Kidney capillary endothelial cell (primary cell): Measurements from ENCODE around the gene SLC38A11.
"Not testable (repeated sequence)": the region's sequence is repeated elsewhere in the genome, so short reads cannot be mapped to it uniquely, and the experiment has no call there.

Experiments
- DNase-seq: peaks from one replicate; pipeline ENCODE4 v3.0.0-alpha.2; 2018; ENCODE audit warnings: low spot score

Gene SLC38A11, protein sequence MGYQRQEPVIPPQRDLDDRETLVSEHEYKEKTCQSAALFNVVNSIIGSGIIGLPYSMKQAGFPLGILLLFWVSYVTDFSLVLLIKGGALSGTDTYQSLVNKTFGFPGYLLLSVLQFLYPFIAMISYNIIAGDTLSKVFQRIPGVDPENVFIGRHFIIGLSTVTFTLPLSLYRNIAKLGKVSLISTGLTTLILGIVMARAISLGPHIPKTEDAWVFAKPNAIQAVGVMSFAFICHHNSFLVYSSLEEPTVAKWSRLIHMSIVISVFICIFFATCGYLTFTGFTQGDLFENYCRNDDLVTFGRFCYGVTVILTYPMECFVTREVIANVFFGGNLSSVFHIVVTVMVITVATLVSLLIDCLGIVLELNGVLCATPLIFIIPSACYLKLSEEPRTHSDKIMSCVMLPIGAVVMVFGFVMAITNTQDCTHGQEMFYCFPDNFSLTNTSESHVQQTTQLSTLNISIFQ

DNA sequence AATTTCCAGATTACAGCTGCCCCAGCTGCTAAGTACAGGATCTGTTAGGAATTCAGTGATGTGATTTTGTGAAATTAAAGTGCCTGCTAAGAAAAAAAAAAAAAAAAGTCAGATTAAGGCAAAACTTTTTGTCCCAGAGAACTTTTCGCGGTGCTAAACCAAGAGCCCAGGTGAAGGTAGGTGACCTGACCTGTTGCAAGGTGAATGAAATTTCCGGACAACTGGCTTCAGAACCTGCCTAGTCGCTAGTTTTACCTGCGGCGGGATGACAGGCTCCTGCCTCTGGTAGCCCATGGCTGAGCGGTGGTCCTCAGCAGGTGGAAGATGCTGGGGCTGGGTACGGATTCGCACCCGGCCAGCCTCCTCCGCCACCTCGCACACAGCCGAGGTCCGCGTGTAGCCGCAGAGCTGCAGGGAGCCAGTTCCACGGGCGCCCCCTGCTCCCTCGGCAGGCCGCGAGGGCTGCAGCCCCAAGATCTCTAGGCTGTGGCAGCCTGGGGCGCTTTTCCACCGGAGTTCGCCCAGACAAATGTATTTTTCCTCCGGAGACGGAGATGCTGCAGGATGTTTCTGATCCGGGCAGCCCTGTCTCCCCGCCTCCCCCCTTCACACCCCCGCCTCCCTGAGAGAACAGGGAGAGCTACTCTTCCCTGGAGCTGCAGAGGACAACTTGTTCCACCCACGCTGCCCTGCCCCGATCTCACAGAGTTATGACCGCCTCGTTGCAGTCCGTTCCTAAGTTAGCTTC is at the start of gene SLC38A11:
TSS of gene SLC38A11 (minus strand) at position 572 of the 748 bp plus-strand sequence. CDS start at position 294, 278 bp downstream.
- DNase-seq: no peak

DNA sequence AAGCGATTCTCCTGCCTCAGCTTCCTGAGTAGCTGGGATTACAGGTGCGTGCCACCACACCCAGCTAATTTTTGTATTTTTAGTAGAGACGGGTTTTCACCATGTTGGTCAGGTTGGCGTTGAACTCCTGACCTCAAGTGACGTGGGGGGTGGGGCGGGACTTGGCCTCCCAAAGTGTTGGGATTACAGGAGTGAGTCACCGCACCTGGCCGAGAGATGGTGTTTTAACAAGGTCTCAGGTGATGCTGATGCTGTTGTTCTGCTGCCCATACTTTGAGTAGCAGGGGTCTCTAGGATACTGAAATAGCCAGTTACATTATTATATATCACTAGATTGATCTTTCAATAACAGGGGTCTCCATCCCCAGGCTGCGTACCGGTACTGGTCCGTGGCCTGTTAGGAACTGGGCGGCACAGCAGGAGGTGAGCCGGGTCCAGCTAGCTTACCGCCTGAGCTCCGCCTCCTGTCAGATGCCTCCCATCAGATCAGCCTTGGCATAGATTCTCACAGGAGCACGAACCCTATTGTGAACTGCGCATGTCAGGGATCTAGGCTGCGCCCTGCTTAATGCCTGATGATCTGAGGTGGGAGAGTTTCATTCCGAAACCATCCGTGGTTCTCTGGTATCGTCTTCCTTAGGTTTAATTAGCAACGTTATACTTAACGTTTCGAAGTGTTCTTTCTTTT is 48.3 kb upstream of the SLC38A11 start:
- DNase-seq: no peak

DNA sequence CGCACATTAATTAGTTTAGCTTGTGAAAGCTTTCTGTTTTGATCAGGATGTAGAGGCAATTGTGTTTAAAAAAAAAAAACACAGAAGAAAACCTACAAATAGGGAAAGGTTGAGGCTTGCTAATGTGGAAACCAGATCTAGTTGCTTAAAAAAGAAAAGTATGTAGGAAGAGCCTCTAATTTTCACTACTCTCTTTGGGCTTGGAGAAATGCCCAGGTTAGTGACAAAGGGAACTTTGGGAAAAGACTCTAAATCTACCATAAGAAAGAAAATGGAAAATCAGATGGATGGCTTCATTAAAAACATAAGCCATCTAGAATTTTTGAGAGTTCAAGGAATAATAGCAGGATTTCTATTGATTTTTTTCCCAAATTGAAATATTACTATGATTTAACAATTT is 47.3 kb upstream of the SLC38A11 start:
- no peak for DNase-seq

DNA sequence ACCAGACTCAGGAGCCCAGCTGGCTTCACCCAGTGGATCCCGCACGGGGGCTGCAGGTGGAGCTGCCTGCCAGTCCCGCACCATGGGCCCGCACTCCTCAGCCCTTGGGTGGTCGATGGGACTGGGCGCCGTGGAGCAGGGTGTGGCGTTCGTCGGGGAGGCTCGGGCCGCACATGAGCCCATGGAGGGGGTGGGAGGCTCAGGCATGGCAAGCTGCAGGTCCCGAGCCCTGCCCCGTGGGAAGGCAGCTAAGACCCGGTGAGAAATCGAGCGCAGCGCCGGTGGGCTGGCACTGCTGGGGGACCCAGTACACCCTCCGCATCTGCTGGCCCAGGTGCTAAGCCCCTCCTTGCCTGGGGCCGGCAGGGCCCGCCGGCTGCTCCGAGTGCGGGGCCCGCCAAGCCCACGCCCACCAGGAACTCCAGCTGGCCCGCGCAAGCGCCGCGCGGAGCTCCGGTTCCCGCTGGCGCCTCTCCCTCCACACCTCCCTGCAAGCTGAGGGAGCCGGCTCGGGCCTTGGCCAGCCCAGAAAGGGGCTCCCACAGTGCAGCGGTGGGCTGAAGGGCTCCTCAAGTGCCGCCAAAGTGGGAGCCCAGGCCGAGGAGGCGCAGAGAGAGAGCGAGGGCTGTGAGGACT is 39.5 kb upstream of the SLC38A11 start:
- not testable (repeated sequence) for DNase-seq

DNA sequence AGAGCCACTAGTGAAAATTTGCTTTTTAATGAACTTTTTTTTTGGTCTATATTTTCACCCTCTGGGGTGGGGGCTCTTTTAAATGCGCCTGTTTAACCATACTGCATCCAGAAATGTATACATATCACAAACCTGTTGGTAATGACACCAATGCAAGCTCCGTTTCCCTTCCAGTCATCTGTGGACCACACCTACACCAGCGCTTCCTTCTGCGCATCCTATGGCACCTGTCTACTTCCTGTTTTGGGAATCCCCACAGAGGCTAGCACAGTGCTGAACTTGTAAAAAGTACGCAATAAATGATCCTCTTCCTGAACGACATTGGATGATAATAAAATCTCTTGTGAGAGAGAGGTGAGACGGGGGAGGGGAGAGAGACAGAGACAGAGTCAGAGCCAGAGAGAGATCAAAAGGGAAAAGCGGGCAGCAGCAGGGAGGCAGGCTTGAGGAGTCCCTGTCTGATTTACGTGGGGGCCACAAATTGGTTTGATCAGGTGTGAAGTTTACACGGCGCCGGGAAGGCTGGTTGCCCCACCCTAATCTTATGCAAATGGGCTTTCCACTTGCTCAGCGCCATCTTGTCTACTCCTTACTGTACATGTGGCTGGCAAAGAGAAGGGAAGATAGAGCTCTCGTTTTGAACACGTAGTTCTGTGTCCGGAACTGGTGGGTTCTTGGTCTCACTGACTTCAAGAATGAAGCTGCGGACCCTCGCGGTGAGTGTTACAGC is 38.1 kb upstream of the SLC38A11 start:
- no peak for DNase-seq

DNA sequence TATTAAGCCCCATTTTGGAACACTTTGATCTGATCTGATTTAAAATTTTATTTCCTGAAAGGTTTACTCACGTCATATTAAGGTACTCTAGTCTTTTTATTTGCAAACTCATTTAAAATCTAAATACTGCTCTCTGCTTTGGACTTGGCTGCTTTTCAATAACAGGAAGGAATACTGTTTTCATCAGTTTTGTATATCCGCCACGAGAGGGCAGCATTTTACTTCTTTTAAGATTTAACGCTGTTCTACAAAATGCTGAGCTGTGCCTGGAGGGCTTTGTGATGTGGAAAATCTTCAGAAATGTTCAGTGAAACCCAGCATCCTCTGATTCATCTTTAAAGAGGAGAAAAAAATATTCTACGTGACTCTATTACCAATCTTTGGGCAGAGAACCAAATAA is 37.5 kb upstream of the SLC38A11 start:
- DNase-seq: peak; percentile 79

DNA sequence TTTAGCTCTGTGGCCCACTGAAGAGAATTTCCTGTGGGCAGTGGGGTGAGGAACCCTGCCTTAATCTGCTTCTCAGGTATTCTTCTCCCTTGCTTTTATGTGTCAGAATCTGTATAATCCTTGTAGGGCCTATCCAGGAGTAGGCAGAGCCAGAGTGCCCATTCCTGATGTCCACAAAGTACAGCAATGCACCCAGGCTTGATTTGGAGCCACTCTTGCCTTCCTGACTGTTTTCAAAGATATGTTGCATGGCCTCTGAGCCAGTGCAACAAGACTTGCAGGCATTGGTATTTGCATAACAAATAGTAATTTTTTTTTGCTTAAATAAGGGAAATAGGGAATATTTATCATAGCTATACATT is 36.7 kb upstream of the SLC38A11 start:
- not testable (repeated sequence) for DNase-seq

DNA sequence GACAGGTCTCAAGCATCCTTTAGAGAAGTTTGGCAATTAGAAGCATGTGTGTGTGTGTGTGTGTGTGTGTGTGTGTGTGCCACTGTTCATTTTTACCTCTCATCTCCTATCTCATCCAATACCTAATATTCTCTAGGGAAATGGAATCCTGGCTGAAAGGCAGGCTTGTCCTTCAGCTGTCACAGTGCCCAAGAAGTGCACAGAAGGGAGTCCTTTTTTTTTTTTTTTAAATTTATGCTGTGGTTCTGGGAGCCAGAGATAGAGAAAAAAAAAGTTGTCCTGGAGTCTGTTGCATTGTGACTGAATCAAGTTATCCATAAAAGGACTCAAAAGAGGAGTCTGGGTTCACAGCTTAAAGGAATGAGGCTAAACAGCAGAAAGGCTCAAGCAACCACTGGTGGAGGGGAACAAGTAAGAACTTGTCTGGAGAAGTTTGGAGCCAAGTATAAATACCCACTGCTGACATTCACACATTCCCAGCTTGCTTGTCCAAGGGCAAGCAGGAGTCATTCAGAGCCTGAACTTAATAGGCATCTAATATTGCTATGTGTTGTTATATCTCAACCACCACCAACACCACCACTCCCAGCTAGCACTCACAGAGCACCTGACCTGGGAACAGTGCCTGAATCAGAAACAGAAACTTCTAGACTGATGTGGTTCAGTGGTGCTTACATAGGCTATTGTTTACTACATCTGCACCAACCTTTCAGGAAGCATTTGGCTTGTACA is 36.2 kb upstream of the SLC38A11 start:
- DNase-seq: not testable (repeated sequence)

DNA sequence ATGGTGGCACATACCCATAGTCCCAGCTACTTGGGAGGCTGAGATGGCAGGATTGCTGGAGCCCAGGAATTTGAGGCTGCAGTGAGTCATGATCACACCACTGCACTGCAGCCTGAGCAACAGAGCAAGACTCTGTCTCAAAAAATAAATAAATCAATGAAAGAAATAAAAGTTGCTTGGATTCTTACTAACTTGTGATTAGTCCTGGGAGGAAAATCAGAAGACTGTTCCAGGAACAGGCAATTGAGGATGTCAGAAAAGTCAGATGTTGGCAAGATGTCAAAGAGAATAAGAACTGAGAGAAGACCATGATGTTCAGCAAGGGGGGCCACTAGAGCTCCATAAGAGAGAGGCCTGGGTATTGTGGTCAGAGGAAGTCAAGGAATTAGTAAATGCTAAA is 35.6 kb upstream of the SLC38A11 start:
- not testable (repeated sequence) for DNase-seq

DNA sequence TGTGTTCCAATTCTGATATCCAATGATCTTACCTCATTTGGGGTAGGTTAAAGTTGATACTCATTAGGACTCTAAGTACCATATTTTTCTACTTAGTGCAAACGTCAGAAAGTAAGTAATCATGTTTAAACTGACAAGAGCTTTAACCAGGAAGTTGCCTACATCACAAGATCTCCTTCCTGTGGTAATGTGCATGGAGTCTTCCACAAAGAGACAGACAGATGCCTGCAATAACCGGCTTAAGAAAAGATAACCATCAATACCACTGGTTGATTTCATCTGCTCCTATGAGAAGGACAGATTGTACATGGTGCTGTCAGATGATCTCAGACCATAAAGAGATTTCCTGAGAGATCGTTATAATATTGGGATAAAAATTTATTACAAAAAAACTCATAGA is 33.5 kb upstream of the SLC38A11 start:
- DNase-seq: not testable (repeated sequence)

DNA sequence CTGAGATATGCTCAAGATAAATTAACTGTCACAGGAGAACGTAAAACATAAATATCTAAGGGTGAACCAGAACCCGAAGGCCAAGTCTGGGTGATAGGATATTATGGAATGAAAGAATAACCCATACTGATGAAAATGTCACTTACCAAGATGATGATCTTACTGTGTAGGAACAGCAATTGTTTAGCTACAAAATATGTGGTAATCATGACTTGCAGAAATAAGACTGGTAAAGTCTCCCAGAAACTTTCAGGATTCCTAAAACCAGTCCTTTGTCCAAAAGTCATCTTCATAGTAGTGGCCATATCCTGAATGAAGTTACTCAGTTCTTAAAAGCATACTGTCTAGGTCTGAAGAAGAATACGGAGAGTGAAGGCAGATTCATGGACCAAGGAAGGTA is 30.7 kb upstream of the SLC38A11 start:
- not testable (repeated sequence) for DNase-seq

DNA sequence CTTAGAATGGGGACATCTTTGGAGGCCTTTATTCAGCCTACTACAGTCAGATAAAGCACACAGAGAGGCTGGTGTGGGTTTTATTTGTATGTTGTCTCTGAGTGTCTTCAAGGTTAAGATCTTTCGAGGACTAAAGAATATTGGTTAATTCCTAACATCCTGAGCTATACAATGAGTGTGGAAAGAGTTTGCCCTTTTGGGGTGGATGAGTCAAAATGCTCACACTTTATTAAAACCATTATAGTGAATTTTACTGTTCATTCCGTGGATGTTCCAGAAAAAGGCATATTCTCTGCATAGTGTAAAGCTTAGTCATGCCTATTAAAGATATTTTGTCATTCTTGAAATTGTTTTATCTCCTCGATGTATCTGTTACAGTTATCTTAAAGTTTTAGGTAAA is 29.1 kb upstream of the SLC38A11 start:
- no peak for DNase-seq

DNA sequence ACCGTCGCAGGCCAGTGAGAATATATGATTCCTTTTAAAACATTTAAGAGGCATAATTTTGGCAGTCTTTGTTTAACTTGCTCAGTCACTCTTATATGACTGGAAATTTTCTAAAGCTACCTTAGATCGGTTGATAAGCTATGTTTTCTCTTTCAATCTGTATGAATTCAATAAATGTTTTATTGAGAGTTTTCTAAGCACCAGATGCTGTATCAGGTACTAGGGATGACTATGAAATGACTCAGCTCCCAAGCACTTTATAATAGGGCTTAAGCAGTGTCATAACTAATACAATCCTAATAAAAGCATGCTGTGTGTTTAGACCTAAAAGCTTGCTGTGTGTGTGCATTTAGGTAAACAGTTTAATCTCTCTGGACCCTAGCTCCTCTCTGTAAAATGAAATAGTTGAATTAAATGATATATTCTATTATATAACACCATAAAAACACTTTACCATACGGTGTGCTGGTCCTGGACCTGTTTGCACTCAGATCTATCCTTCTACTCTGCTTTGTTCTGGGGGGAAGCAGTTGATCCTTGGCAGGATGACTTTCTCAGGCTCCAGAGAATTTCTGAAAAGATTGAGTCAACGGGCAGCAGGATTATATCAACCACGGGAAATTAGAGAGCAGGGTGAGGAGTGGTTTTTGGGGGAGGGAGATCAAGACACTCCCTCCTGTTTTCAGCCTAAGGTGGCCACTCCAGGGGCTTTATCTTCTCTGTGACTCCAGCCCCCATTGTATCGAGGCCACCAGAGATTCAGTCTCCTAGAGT is 26.1 kb upstream of the SLC38A11 start:
- peak; percentile 60 for DNase-seq

DNA sequence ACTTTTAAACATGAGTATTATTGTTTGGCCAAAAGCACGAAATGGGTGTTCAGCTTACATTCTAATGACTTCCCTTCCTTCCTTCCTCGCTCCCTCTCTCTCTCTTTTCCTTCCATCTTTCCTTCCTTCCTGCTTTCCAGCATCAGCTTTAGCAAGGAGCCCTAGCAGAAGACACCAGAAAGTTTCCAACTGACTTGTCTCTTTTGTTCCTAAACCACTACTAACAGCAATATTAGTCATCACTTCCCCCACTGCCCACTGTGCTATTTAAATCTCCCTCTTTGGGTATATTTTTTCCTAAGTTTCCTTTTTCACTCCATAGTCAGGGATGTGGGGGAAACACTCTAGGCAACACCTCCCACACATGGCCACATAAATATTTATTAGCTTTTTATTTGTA is 25.4 kb upstream of the SLC38A11 start:
- peak; percentile 33 for DNase-seq

DNA sequence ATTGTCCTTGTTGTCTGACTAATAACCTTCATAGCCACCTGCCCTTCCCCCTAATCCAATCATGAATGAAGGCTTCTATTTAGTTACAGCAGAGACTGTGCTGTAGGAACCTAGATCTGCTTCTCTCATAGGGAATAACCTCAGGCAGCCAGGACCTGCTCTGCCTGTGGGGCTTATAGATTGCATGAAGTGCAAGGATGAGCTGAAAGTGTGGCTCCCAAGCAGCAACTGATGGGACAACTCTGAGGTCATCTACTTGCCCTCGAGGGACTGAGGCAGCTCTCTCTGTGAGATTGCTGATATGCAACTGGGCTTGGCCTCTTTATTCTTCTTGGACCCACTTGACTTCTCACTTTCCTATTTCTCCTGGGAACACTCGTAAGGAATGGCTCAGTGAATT is 23.8 kb upstream of the SLC38A11 start:
- no peak for DNase-seq

DNA sequence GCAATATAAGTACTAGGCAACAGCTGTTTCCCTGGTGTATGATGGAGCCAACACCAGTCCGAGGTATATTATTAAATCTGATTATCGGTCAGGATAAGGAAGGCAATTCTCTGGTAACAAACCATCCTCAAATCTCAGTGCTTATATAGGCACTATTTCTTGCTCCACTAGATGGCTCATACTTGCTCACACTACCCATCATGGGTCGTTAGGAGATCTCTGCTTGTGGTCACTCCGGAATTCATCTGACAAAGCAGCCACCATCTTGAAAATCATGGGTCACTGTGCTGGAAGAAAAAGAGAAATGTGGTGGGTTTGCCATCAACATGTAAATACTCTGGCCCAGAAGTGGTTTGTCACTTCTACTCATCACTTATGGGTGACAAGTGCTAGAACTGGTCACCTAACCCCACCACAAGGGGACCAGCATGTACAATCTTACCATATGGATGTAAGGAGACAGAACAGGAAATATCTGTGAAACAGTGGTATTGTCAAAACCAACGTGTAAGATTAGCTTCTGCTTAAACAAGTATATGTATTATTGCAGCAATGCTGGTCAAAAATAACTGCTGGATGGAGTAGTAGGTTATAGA is 21.6 kb upstream of the SLC38A11 start:
- not testable (repeated sequence) for DNase-seq

DNA sequence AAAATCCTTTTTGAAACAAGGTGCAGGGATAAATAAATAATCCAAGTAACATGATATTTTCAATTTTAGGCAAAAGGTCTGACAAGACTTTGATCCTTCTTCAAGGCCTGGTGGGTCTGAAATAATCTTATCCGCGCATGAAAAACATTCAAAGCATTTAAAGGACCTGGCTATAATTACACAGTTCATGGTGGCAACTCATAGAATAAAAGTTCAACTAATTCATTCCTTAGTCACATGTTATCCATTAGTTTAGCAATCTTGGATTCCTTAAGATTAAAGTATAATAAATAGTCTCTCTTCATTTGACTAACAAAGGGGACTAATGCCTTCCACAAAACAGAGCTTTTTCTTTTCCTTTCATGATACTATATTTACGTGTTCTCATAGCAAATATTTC is 21.0 kb upstream of the SLC38A11 start:
- no peak for DNase-seq

DNA sequence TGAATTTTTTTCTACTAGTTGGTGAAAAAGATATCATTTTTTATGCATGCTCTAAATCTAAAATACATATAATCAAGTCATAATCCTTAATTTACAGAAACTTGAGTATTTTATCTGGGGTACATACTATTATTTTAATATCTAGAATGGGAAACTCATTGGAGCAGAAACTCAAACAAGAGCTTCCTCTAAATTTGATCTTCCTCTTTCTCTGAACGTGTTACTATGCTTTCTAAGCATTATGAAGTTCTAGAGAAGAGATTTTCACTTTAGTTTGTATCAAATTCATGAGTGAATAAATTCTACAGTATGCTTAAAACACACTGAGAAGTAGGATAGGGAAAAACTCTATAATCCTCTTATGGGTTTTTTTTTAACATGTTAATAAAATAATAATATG is 20.6 kb upstream of the SLC38A11 start:
- DNase-seq: no peak

DNA sequence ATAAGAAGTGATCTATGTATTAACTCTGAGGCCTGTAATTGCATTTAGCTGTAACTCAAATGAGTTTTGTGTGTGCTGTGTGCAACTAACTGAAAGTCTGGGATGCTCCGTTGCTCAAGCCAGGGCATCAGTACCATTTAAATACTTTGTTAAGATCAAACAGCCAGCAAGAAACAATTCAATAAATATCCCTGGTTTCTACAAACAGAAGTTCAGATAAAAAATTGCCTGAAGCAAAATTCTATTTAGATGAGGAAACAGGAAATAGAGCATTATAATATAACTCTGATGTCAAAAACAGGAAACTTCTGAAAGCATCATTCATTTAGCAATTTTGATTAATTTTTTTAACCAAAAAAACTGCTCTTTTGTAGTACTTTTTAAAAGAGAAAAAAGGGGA is 18.9 kb upstream of the SLC38A11 start:
- peak; percentile 32 for DNase-seq

DNA sequence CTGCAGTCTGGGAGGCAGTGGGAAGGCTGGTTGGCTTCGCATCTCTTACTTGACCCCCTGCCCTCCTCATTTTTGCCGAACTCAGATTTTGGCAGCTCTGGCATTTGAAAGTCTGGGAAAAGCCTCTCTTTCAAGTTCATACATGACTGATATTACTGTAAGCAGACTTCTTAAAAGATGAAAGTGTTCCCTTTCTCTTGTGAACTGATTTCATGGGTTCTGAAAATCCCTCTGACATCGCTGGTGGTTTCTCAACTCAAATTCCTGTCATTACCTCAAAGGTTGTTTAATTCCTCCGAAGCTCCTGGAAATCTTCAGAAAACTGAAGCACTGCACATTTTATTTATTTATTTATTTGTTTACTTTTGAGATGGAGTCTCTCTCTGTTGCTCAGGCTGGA is 16.9 kb upstream of the SLC38A11 start:
- no peak for DNase-seq
